ENCODE measurements around the gene RFC4.

DNA sequence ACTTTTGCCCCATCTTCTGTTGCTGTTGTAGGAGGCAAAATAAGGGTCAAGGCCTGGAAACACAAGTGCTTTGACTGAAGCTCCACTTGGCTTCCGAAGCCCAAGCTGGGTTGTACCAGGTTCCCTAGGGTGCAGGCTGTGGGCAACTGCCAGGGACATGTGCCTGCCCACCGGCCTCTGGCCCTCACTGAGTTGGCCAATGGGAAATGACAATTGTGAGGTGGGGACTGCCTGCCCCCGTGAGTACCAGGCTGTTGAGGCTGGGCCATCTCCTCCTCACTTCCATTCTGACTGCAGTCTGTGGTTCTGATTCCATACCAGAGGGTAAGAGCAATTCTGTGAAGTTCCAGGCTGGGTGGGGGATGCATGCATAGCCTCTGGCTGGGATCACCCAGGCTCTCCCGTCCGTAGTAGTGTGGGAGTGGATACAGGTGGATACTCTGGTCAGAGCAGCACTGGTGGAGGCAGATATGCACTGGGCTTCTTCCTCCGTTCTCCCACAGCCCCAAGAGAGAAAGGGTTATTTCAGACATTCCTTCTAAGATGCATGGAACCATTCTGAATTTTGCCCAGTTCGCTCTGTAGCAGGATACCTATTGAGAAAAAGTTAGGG is 36.2 kb upstream of the RFC4 start, which contains the start of gene ADIPOQ:
- TF ChIP-seq RAD21 (CRISPR knock-in tag; IDR thresholded peaks at IDR 0.05) (no peak), ERF (CRISPR knock-in tag; IDR thresholded peaks at IDR 0.05) (no peak), HNRNPUL1 (IDR thresholded peaks at IDR 0.05; ENCODE audit: low read depth, low read length) (no peak), SUZ12 (IDR thresholded peaks at IDR 0.05; ENCODE audit: low read depth, low read length) (no peak), SP1 (IDR thresholded peaks at IDR 0.05) (no peak), SP1 (CRISPR knock-in tag; IDR thresholded peaks at IDR 0.05) (no peak), ZNF792 (CRISPR knock-in tag; IDR thresholded peaks at IDR 0.05) (no peak), IRF1 (CRISPR knock-in tag; IDR thresholded peaks at IDR 0.05; ENCODE audit: low read depth) (no peak), SP4 (CRISPR knock-in tag; IDR thresholded peaks at IDR 0.05) (no peak)

Measured in HepG2 (cell line).